NCI-H1105 treated with DMSO at 0.1 percent for 48 hours (cell line): ENCODE measurements around the gene FAXDC2.

Experiments
- DNase-seq: peaks from one replicate; lab custom pipeline; 2025; lab: John Stamatoyannopoulos, UW

Gene FAXDC2

DNA sequence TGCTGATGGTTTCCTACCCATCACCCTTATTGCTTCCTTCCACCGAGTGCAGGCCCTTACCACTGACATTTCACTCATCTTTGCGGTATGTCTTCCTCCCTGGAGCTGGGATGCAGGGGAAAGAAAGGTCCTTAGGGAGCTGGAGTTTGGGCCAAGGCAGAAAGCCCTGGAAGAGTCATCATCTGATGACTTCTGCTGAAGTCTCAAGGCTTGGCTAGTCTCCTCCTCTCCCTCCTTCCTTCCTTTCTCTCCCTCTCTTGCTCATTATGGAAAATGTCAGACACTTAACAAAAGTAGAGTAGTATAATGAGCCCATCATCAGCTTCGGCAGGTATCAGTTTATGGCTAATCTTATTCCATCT, 55.2 kb downstream of the FAXDC2 start:
- DNase-seq: no peak

DNA sequence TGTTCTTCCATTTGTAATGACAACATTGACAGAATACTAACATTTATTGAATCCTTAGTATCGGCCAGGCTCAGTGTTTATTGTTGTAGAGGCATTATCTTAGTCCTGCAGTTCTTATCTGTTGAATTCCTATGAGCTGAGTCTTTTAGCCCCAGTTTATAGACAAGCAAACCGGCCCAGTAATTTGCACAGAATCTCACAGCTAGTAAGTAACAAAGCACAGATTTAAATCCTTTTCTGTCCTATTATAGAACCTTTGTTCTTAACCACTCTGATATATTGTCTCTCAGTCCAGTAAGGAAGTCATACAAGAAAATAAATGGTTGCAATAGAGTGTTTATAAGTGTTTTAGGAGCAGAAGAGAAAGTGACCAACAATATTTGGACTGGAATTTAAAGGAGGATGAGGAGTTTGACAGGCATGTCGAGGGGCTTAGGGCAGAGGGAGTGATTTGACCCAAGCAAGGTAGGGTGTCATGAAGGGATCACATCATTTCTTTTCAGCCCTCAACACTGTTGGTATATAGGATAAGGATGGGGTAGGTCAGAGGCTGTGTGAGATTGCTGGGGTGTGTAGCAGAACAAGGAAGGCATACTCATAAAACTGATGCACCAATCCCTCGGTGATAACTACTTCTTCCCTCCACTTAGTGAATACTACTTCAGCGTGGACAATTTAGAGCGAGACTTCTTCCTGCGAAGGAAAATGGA, 55.7 kb downstream of the FAXDC2 start:
- DNase-seq: no peak

DNA sequence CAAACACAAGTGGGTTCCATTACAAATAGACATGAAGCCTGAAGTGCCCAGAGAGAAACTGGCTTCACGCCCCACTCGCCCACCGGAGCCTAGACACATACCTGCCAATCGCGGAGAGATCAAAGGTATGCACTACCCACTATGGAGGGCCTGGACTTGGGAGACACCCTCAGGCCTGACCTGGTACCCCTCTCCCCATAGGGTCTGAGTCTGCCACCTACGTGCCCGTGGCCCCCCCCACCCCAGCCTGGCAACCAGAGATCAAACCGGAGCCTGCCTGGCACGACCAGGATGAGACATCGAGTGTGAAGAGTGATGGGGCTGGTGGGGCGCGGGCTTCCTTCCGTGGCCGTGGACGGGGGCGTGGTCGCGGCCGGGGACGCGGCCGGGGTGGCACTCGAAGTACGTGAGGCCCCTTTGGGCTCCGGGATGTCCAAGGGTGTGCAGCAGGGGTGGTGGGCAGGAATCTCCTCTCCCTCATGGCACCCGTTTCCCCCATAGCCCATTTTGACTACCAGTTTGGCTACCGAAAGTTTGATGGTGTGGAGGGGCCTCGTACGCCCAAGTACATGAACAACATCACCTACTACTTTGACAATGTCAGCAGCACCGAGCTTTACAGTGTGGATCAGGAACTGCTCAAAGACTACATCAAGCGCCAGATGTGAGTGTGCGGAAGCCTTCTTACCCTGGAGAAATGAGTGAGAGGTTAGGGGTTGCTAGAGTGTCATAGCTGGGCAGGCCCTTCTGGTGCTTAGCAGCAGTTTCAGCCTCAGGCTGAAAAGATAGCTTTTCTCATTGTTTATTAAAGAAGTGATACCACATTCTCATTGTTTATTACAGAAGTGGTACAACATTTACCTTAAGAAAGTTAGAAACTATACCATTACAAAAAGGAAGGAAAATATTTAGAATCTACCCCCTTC, 56.5 kb downstream of the FAXDC2 start:
- no peak for DNase-seq

DNA sequence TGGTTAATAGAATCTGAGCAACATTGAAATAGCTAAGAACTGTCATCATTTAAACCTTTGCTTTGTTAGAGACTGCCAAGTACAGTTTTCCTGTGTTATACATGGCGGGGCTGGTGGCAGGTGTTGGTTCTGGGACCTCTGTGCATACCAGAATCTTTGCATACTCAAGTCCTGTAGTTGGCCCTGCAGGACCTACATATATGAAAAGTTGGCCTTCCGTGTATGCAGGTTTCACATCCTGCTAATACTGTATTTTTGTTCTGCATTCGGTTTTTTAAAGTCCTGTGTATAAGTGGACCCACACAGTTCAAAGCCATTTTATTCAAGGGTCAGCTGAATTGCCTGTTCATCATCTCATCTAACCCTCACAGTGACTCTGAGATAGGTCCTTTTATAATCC, 58.9 kb downstream of the FAXDC2 start:
- no peak for DNase-seq

DNA sequence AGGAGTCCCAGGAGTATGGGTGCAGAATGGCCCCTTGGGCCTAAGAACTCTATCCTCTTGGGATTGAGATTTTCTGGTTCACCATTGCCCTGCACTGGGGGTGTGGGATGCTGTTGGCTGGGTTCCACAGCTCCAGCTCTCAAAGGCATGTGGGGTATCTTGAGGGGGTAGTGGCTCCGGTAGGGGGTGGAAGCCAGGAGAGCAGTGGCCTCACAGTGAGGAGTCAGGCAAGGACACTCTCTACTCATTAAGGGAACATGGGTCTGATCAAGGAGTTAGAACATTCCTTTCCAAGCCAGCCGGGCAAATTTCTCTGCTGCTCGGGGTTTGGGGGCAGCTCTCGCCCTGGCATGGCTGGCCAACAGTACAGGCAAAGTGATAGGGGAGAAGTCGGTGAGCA, 62.2 kb downstream of the FAXDC2 start:
- no peak for DNase-seq

DNA sequence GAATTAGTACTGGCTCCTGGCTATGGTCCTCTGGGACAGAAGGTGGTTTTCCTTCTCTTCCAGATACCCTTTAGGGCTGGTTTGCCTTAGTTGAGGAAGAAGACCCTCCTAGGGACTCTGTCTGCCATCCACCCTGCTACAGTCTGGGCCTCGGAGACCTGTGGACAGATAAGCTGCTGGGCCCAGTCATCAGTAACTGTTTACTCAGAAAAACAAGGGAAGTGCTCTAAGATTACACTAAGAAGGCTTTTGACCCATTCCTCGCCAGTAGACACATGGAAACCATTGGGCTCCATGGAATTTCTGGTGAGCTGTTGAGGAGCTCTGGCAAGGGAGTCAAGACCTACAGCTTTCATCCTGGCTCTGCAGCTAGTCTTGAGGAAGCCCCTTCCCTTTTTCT, 64.0 kb downstream of the FAXDC2 start:
- no peak for DNase-seq

DNA sequence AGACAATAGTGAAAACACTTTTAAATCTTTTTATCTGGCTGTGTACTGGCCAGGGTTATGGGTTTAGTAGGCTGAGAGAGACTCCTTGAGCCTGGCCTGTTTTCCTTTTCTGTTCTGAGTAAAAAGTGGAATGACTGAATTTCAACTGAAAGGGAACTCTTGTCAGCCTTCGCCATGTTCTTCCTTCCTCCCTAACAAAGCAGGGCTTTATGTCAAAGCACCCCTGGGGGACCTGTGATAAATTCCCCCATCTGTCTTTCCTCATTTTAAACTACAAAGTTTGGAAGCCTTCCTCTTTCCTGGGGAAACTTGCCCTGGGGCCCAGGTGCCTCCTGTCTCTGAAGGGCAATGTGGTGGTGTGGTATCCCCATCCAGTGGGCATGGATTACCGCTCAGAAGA, 65.5 kb downstream of the FAXDC2 start:
- no peak for DNase-seq

DNA sequence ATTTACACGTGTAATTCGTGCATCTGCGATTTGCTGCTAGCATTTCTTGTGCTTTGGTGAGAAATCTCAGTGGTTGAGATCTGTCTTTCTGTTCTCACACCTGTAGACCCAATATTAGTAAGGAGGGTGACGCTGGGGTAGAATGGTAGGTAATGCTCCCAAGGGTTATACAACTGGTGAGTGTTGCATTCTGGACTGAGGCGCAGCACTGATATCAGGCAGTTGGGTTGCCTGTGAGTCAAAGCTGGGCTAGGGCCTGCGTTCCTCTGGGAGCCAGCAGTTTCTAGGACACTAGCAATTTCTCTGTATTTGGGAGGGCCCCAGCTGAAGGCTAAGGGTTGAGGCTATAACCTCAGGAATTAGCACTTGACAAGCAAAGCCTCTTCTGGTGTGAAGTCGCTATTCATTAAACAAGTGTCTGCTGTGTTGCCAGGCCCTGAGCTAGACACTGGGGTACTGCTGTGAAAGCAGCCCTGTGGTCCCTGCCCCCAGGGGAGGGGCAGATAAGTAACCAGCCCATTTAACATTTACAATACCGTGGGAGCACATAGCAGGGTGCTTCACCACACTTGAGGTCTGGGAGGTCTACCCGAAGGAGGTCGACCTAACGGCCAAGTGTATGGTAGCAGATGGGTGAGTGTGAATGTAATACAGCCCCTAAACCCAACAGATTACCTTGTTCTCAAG, 66.5 kb downstream of the FAXDC2 start:
- DNase-seq: no peak

DNA sequence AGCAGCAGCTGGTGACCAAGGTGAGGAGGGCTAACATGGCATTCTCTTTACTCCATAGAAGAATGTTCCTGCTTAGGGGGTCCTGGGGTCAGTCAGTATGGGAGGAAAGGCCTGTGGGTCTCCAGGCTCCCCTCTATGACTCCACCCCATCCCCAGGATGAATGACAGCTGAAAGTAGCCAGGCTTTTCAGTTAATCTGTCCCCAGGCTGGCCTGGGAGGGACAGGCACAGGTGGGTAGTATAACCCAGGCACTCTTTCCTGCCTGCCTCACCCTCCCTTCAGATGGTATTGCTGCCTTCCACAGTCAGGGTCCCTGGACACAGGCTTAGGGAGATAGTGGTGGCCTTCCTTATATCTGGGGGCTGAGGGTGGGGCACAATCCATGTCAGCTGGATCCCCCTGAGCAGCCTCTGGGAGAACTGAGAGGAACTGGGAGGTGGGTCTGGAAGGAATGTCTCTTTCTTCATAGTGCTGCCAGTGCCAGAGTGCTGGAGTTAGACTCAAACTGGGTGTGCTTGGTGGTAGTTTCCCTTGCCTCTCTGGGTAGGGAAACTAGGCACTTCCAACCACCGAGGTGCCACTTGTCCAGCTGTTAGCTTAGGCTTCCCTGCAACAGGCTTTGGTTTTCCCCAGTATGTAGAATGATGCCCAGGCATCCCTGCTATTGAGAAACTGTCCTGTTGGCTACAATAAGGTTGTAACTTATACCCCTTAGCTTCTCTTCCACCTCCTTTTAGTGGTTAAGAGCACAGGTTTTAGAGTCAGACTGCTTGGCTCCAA, 67.4 kb downstream of the FAXDC2 start:
- no peak for DNase-seq

DNA sequence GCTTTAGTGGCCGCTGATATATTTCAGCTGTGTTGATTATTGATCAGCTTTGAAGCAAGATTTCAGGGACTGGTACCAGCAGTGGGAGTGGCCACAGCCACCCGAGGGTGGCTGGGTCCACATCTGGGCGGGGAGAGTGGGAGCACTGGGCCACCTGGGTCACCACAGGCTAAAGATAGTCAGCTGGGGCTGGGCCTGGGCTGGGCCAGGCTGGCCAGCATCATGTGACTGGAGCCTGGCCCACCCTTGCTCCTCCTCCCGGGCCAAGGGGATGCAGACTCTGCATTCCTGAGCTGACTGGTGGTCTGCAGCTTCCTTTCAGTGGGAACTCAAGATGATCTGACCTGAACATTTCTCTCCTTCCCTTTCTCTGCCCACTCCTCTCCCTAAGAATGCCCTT, 68.1 kb downstream of the FAXDC2 start:
- DNase-seq: no peak

DNA sequence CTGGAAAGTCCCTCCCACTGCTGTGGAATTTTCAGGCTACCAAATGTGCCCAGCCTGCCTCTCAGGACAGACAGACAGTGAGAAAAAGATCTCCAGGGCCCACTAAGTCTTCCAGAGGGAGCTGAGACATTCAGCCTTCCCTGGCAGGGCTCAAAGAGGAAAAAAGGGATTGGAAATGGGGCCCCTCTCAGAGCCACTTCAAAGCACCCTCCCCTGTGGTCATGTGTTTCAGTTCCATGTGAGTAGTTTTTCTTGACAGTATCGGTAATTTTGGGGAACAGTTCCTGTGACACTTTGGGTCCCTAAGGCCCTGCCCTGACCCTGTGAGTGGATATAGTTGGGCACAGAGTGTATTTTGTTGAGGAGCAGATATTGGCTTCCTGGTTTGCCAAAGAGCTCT, 70.3 kb downstream of the FAXDC2 start:
- no peak for DNase-seq

DNA sequence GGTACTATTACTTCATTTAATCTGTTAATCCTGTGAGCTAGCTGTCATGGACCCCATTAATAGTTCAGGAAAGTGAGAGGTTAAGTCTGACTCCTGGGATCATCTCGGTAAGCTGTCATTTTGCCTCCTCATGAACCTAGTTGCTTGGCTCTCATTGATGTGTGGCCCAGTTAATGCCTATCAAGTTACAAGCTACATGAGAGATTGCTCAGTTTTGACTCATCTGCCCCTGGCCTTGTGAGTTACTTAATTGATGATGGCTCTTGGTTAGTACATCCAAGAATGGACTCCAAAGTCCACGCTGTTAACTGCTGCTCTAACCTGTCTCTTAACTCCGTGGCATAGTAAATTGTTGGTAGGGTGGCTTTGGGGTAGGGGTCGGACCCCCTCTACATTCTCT, 71.3 kb downstream of the FAXDC2 start:
- DNase-seq: no peak

DNA sequence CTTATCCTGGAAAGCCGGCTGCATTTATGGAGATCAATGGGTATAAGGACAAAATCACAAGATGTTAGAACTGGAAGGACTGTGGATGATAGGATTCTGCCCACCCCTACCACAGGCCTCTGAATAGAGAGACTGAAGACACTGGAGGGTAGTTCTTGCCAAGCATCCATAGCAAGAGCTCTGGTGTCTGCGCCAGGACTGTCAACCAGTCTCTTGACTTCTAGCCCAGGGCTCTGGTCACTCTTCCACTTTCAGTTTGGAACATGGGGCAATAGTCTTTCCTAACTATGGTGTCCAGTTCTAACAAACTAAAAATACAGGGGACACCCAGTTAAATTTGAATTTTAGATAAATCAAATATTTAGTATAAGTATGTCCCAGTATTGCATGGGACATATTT, 71.9 kb downstream of the FAXDC2 start:
- no peak for DNase-seq

DNA sequence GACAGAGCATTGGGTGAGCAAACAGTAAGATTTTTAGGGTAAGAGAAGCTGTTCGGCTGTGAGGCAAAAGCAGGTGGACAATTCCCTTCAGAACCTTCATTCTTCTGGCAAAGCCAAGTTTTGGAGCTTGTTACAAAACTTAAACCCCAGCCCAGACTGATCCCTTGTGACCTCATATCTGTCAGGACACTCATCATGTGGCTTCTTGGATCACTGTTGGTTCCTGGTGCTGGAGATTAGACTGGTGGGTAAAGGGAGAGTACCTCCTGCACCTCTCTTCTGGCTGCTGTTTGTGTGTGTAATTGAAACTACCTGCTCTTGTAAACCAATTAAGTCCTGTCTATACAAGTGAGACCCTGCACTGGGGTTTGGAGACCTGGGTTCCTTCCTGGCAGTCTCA, 74.2 kb downstream of the FAXDC2 start:
- no peak for DNase-seq

DNA sequence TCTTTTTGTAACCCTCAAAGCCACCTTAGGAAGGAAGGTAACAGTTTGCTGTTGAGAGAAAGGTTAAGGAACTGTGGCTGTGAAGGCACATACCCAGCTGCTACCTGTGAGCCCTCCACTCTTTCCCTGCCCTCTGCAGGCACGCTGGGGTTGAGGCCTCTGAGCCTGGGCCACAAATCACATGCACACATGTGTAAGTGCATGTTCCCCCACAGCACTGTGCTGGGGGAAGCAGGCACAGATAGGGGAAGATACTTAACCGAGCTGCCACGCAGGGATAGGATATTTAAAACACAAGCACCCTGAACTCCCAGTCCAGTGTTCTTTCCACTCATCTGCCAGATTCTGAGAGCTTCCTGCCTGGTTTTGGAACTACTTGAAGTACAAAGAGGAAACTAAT, 77.1 kb downstream of the FAXDC2 start:
- no peak for DNase-seq

DNA sequence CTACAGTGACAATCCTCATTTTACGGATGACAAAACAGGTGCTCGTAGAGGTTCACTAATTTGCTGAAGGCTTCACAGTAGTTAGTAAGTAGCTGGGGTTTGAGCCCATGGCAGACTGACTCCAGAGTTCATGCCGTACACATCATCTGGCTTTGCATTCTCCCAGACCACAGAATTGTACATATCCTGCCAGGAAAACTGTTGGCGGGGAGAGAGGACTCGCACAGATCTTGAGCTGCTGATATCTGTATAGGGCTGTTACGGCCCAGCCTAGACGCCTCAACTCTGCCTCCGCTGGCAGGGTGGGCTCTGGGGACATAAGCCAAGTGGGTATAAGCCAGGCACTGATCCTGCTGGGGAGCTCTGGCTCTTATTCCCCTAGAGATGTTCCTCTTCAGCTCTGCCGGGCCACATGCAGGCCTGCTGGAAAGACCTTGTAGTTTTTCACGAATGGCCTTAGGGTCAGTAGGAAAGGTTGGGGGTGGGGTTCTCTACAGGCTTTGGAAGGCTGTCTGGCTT, 79.0 kb downstream of the FAXDC2 start:
- DNase-seq: no peak

DNA sequence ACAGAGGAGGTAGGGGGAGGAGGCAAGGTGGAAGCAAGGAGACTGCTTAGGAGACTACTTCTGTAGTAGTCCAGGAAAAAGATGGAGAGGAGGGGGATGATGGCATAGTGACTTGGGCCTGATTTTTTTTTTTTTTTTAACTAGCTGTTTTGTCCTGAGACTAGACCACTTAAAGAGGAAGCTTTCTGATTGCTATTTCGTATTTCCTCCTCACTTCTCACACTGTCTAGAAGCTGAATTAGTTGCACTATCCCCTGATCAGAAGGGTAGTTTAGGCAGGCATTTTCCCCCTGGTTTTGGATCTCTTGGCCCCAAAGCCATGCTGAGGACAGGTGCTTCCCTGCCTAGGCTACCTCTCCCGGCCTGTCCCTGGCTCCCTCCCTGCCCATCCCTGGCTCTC, 80.3 kb downstream of the FAXDC2 start:
- DNase-seq: no peak
